Measurements from ENCODE around the gene TUBB4A. TPM values are rescaled to one million over a fixed set of nuclear protein-coding genes. Genes with fewer than 3 reads are reported as not detected.

The TUBB4A gene
- total RNA-seq, 1 experiment from 2014 or later, result 19.8 TPM

- in situ Hi-C loops (cut with HindIII; ENCODE audit: low pct_unique_long_range_greater_than_20kb, low sequenced_read_pairs), result no loop called here
- DNase-seq (ENCODE audit: low read depth, low spot score), result peak; percentile 73
Observed at GRCh38 chr19:6503407-6504201, 1.5 kb upstream of the TUBB4A start.

DNA sequence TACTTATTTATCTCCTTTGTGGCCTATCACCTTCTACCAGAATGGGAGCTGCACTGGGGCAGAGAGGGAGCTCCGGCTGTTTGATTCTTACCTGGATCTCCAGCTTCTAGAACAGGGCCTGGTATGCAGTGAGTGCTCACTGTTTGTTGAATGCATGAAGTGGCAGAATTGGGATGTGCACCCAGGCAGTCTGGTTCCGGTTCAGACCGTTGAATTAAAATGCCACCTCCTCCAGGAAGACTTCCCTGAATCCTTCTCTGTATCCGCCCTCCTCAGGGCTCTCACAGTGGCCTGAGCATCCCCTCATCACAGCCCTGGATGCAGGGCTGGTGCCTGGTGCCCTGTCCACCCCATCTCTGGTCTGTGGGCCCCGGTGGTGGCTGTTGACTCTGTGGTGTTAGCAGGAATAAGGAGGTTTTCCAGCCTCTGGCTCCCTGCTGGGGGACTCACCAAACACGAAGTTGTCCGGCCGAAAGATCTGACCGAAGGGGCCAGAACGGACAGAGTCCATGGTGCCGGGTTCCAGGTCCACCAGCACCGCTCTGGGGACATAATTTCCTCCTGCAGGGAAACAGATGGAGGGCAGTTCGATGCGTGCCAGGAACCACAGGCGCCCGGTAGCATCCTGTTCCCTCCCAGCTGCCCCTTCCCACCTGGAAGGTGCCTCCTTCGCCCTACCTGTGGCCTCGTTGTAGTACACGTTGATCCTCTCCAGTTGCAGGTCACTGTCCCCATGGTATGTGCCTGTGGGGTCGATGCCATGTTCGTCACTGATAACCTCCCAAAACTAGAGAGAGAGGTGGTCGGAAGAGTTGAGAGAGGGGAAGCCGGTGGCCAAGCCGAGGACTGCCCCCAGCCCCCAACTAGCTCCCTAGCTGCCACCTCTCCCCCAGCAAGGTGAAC is 1.0 kb downstream of the TUBB4A start:
- in situ Hi-C loops (cut with HindIII; ENCODE audit: low pct_unique_long_range_greater_than_20kb, low sequenced_read_pairs), result no loop called here

GRCh38 chr19:6499052-6499790 is 2.9 kb downstream of the TUBB4A start:
- in situ Hi-C loops (cut with HindIII; ENCODE audit: low pct_unique_long_range_greater_than_20kb, low sequenced_read_pairs), result no loop called here
- no peak for DNase-seq (ENCODE audit: low read depth, low spot score)

More for the DNA sequence above, 1.0 kb downstream of the TUBB4A start:
- no peak for DNase-seq (ENCODE audit: low read depth, low spot score)

DNA sequence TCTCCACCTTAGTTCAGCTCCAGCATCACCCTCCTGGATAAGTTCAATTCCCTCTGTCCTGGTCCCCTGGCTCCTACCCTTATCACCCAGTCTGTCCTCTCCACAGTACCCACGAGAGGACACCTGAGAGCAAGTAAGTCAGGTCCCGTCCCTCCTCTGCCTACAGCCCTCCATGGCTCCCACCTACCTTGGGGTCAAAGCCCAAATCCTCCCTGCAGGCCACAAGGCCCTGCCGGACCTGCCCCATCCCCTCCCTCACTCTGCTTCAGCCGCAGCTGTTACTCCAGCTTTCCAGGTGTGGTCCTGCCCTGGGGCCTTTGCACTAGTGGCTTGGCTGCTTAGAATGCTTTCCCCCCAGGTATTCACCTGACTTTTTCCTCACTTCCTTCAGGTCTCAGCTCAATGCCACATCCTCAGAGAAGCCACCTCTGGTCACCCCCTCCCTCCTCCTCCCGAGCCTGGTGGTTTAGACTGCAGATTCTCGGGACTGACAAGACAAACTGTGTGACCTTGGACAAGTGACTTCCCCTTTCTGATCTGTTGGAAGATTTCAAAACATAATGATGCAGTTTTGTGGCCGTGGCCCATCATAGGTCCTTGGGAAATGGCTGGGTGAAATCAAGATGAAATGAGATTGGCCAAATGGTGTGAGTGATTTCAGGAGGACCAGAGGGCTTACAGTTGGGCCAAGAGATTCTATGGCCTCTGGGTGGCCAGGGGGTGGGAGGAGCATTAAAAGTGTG is 3.6 kb downstream of the TUBB4A start:
- DNase-seq (ENCODE audit: low read depth, low spot score), result no peak

DNA sequence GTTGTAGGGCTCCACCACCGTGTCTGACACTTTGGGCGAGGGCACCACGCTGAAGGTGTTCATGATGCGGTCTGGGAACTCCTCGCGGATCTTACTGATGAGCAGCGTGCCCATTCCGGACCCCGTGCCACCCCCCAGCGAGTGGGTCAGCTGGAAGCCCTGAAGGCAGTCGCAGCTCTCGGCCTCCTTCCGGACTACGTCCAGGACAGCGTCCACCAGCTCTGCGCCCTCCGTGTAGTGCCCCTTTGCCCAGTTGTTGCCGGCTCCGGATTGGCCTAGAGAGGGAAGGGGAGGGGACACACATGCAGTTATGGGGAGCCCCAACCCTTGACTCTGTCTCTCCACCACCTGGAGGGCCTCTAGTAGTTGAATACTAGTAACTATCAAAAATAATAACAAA is 6.2 kb downstream of the TUBB4A start:
- no peak for DNase-seq (ENCODE audit: low read depth, low spot score)
- in situ Hi-C loops (cut with HindIII; ENCODE audit: low pct_unique_long_range_greater_than_20kb, low sequenced_read_pairs), result no loop called here

More for the DNA sequence above, 3.6 kb downstream of the TUBB4A start:
- in situ Hi-C loops (cut with HindIII; ENCODE audit: low pct_unique_long_range_greater_than_20kb, low sequenced_read_pairs), result no loop called here

GRCh38 chr19:6494438-6495036 is 7.6 kb downstream of the TUBB4A start:
- DNase-seq (ENCODE audit: low read depth, low spot score), result no peak

DNA sequence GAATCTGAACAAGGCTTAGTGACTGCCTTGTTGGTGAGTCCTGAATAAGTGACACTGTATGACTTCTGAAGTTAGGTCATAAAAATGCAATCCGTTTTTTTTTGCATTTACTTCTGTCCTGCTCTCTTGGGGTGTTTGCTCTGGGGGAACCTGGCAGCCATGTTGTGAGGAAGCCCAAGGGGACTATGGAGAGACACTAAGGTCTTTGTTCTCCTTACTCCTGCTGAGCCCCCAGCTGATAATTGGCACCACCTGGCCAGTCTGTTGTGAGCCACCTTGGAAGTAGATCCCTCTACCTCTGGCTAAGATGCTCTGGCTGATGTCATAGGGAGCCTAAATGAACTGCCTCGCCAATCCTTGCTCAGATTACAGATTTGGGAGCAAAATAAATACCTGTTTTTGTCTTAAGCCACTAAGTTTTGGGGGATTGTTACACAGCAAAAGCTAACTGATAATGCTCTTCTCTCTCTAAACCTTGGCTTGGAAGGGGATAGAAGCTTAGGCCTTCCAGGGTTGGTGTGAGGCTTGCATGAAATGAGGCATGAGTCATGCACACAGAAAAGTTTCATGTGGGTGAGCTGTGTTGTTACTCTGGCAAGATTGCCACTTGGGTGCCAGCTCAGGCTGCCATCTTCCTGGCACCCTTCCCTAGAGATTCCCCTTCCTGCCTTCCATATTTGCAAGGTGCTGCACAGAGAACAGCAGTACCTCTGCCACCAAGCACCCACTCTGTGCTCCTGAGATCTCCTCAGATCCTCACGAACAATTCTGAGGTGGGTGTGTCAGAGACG is 10.1 kb downstream of the TUBB4A start:
- in situ Hi-C loops (cut with HindIII; ENCODE audit: low pct_unique_long_range_greater_than_20kb, low sequenced_read_pairs), result no loop called here
- DNase-seq (ENCODE audit: low read depth, low spot score), result no peak

More at GRCh38 chr19:6494438-6495036, 7.6 kb downstream of the TUBB4A start:
- in situ Hi-C loops (cut with HindIII; ENCODE audit: low pct_unique_long_range_greater_than_20kb, low sequenced_read_pairs), result no loop called here

DNA sequence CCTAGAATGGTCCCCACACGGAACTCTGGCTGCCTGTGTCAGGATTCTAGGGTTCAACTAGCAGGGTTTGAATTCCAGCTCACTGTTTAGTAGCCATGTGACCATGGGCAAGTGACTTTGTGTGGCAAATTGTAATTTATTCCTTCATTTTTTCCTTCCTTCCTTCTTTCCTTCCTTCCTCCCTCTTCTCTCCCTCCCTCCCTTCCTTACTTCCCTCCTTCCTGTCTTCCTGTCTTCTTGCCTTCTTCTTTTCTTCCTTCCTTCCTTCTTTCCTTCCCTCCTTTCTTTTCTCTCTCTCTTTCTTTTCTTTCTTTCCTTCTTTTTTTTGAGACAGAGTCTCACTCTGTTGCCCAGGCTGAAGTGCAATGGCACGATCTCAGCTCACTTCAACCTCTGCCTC is 12.0 kb downstream of the TUBB4A start:
- in situ Hi-C loops (cut with HindIII; ENCODE audit: low pct_unique_long_range_greater_than_20kb, low sequenced_read_pairs), result no loop called here
- no peak for DNase-seq (ENCODE audit: low read depth, low spot score)

GRCh38 chr19:6489278-6490061 is 12.6 kb downstream of the TUBB4A start:
- in situ Hi-C loops (cut with HindIII; ENCODE audit: low pct_unique_long_range_greater_than_20kb, low sequenced_read_pairs), result no loop called here
- no peak for DNase-seq (ENCODE audit: low read depth, low spot score)

DNA sequence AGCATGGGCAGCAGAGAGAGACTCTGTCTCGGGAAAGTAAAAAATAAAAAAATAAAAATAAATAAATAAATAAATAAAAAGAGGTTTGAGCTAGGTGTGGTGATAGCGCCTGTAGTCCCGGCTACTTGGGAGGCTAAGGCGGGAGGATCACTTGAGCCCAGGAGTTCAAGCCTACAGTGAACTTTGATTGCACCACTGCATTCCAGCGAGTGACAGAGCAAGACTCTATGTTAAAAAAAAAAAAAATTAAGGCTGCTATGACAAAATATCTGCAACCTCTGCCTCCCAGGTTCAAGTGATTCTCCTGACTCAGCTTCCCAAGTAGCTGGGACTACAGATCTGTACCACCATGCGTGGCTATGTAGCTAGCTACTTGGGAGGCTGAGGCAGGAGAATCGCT is 17.3 kb downstream of the TUBB4A start:
- no peak for DNase-seq (ENCODE audit: low read depth, low spot score)
- in situ Hi-C loops (cut with HindIII; ENCODE audit: low pct_unique_long_range_greater_than_20kb, low sequenced_read_pairs), result no loop called here

- DNase-seq (ENCODE audit: low read depth, low spot score), result no peak
- in situ Hi-C loops (cut with HindIII; ENCODE audit: low pct_unique_long_range_greater_than_20kb, low sequenced_read_pairs), result no loop called here
Observed at GRCh38 chr19:6484230-6484629, 17.9 kb downstream of the TUBB4A start.

DNA sequence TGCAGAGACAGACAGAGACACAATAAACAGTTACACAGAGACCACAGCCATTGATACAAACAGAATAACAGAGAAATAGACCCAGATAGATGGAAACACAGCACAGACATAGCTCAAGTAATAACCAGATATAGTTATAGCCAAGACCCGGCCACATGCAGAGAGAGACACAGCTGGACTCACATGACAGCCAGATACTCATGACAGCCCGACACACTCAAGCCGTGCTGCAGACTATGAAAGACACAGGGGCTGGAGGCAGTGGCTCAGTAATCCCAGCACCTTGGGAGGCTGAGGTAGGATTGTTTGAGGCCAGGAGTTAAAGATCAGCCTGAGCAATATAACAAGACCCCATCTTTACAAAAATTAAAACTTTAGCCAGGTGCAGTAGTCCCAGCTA is 18.9 kb downstream of the TUBB4A start:
- in situ Hi-C loops (cut with HindIII; ENCODE audit: low pct_unique_long_range_greater_than_20kb, low sequenced_read_pairs), result no loop called here
- no peak for DNase-seq (ENCODE audit: low read depth, low spot score)

DNA sequence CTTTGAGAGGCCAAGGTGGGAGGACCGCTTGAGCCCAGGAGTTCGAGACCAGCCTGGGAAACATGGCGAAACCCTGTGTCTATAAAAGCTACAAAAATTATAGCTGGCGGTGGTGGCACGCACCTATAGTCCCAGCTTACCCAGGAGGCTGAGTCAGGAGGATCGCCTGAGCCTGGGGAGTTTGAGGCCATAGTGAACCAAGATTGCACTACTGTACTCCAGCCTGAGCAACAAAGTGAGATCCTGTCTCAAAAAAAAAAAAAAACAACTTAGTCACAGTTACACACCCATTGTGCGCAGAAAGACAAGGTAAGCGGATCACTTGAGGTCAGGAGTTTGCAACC is 19.8 kb downstream of the TUBB4A start:
- in situ Hi-C loops (cut with HindIII; ENCODE audit: low pct_unique_long_range_greater_than_20kb, low sequenced_read_pairs), result no loop called here
- DNase-seq (ENCODE audit: low read depth, low spot score), result no peak

DNA sequence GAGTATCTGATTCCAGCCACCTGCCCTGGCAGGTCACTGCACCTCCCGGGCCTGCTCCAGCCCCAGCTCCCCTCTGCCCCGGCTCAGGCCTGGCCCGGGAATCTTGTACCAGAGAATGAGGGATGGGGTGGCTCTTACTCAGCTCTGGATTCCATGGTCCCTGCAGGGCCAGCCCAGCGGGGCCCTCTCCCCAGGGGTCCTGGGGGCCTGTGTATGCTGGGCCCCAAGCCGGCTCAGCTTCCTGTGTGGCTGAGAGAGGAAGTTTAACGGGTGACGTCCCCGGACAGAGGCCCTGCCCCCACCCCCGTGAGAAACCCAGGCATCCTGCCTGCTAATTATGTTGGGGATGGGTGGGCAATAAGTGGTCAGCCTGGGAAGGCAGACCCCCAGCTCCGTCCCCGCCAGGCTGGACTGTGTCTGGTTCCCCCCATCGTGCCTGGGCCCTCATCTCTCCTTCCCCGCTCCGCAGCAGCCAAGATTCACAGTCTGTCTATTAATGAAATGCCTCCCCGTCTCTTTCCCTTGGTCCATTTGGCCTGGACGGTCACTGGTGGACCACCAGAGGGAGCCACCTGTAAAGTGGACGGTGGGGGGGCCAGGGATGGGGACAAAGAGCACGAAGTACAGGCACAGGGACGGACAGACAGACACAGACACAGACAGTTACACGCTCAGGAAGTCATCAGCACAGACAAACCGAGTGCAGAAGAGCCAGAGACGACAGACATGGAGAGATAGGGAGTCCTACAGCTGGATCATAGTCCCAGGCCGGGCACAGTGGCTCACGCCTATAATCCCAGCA is 20.4 kb downstream of the TUBB4A start, which contains the start of gene DENND1C:
TSS of gene DENND1C (minus strand) at position 247 of the 802 bp plus-strand sequence. CDS start at position 155, 92 bp downstream.
- peak; percentile 59 for DNase-seq (ENCODE audit: low read depth, low spot score)
- in situ Hi-C loops (cut with HindIII; ENCODE audit: low pct_unique_long_range_greater_than_20kb, low sequenced_read_pairs), result no loop called here

DNA sequence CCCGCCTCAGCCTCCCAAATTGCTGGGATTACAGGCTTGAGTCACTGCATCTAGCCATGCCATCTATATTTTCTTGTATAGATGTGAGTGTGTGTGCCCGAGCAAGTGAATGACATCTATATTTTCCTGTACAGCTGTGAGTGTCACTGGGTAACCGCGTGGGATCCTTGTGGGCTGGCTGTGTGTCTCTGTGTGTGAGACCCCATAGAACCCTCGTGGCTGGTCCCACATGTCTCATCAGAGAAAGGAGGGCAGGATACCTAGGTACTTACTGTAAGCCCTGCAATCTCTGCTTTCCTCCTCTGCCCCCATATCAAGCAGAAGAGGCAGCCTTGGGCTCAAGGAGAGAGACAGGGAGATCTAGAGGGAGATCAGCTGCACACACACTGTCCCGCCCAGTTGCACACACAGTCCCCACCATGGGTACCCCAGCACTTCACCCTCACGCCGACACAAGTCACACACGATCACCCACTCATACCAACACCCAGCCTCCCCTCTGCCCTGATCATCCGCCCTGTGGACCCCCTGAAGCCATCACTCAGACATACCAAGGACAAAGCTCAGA is 21.2 kb downstream of the TUBB4A start:
- no peak for DNase-seq (ENCODE audit: low read depth, low spot score)
- in situ Hi-C loops (cut with HindIII; ENCODE audit: low pct_unique_long_range_greater_than_20kb, low sequenced_read_pairs), result no loop called here
